NCI-H128 (cell line): Measurements from ENCODE around the gene SRCIN1.
"Not testable (repeated sequence)": the region's sequence is repeated elsewhere in the genome, so short reads cannot be mapped to it uniquely, and the experiment has no call there.

Source experiments
- DNase-seq: peaks from one replicate; lab custom pipeline; 2025; ENCODE audit not compliant: unreplicated experiment; lab: John Stamatoyannopoulos, UW

The SRCIN1 gene

GRCh38 chr17:38605841-38606645 is at the start of gene SRCIN1:
Gene SRCIN1 (minus strand): TSS chr17:38605952. CDS start chr17:38605705, 247 bp downstream.
- peak; percentile 32 for DNase-seq

GRCh38 chr17:38654411-38655398 is 49.0 kb upstream of the SRCIN1 start:
- DNase-seq = no peak

GRCh38 chr17:38653679-38654078 is 47.9 kb upstream of the SRCIN1 start:
- DNase-seq = no peak

GRCh38 chr17:38653230-38653629 is 47.5 kb upstream of the SRCIN1 start:
- no peak for DNase-seq

GRCh38 chr17:38650653-38651173 is 45.0 kb upstream of the SRCIN1 start:
- not testable (repeated sequence) for DNase-seq

GRCh38 chr17:38637951-38638350 is 32.2 kb upstream of the SRCIN1 start:
- DNase-seq = no peak

- DNase-seq = no peak
Observed at GRCh38 chr17:38636054-38636453, 30.3 kb upstream of the SRCIN1 start.

- no peak for DNase-seq
Observed at GRCh38 chr17:38632334-38632733, 26.6 kb upstream of the SRCIN1 start.

GRCh38 chr17:38628441-38628840 is 22.7 kb upstream of the SRCIN1 start:
- no peak for DNase-seq

GRCh38 chr17:38627957-38628356 is 22.2 kb upstream of the SRCIN1 start:
- DNase-seq = no peak

GRCh38 chr17:38626606-38627226 is 21.0 kb upstream of the SRCIN1 start:
- not testable (repeated sequence) for DNase-seq

- DNase-seq = no peak
Observed at GRCh38 chr17:38625482-38625881, 19.7 kb upstream of the SRCIN1 start.

- not testable (repeated sequence) for DNase-seq
Observed at GRCh38 chr17:38624782-38625355, 19.1 kb upstream of the SRCIN1 start.

- DNase-seq = no peak
Observed at GRCh38 chr17:38621538-38621937, 15.8 kb upstream of the SRCIN1 start.

GRCh38 chr17:38620551-38621277 is 15.0 kb upstream of the SRCIN1 start:
- no peak for DNase-seq

- no peak for DNase-seq
Observed at GRCh38 chr17:38619937-38620550, 14.3 kb upstream of the SRCIN1 start.

GRCh38 chr17:38619451-38619795 is 13.7 kb upstream of the SRCIN1 start:
- DNase-seq = no peak

GRCh38 chr17:38617967-38618760 is 12.4 kb upstream of the SRCIN1 start:
- DNase-seq = no peak
